ENCODE results near the gene CCDC57. TPM values are rescaled to one million over a fixed set of nuclear protein-coding genes. Genes with fewer than 3 reads are reported as not detected.

The CCDC57 gene
- total RNA-seq, 2 donors from 2014 or later, result 76.9 to 78.8 TPM

GRCh38 chr17:82063424-82064415 lies 148.9 kb downstream of the CCDC57 start:
- Mint-ChIP-seq H3K4me1 (ENCODE audit: low read depth) (peaks cover 21% of the 10 kb centered on the region), H3K36me3 (ENCODE audit: insufficient read depth in 2 of 2) (peaks cover 0 to 4% of the 10 kb centered on the region in 2 donors), H3K27me3 (ENCODE audit: low read depth) (no peaks in the 10 kb centered on the region), H3K27ac (no peak overlapping the region), H3K9me3 (no peaks in the 10 kb centered on the region), H3K4me3 (peak overlapping the region; percentile 71 to 74)
- DNase-seq, result no peak
- ATAC-seq (replicated peaks in 1 of 2), result no peak

DNA sequence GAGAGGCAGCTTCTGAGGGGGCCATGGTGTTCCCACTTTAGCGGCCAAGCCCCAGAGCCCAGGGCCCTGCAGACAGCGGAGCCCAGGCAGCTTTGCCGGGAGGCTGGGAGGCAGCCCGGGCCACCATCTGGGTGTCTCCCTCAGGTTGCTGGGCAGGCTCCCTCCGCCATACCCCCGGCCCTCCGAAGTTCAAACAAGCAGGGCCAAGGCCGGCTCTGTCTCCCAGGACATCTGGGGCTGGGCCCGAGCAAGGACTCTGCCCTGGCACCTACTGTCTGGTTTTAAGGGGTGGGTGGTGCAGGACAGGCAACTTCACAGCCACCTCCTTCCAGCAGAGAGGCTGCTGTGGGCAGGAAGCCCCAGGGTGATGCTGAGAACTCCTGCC lies 149.7 kb downstream of the CCDC57 start:
- Mint-ChIP-seq H3K27me3 (ENCODE audit: low read depth) (no peaks in the 10 kb centered on the region), H3K9me3 (no peaks in the 10 kb centered on the region), H3K4me3 (no peak overlapping the region)

DNA sequence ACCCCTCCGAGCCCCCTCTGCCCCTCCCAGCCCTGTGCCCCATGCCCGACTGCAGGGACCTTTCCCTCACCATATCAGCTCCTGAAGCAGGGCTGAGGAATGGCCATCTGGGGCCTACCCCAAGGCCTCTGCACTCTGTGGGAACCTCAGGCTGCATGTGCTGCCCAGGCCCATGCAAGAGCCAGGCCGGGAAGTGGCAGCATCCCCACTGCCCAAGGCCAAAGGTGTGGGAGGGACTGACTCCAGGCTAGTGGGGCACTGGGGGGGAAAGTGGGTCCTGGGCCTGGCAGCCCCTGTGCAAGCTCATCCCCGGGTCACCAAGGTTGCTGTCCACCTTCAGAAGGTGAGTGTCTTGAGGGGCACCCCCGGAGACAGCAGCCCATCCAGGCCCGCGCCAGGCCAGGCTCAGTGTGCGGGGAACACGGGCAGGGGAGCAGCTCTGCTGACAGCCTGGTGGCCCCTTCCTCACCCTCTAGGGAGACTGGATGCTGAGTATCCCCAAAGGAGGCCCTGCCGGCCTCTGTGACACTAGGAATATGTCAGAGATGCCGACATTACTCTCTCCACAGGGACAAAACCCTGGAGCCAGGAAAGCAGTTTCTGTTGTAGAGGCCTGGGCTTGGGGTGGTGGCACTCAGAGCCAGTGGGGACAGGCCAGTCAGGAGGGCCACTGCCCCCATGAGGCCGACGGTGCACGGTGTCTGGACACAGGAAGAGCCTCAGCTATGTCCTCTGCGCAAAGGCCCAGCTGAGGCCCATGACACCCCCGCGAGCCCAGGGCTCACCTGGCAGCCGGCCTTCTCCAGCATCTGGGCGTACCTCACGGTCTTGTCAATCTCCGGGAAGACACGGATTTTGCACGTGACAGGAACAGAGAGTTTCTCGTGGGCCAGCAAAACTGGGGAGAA lies 150.3 kb downstream of the CCDC57 start:
- no peaks in the 10 kb centered on the region for H3K27me3 Mint-ChIP-seq (ENCODE audit: low read depth)
- no peak overlapping the region for H3K27ac Mint-ChIP-seq
- no peak overlapping the region for H3K4me3 Mint-ChIP-seq
- DNase-seq (no peak), ATAC-seq (replicated peaks in 1 of 2) (no peak)
- H3K36me3 Mint-ChIP-seq (ENCODE audit: insufficient read depth in 2 of 2), result peaks cover 0 to 4% of the 10 kb centered on the region in 2 donors
- no peaks in the 10 kb centered on the region for H3K9me3 Mint-ChIP-seq
- peaks cover 20% of the 10 kb centered on the region for H3K4me1 Mint-ChIP-seq (ENCODE audit: low read depth)

More for the DNA sequence above, 149.7 kb downstream of the CCDC57 start:
- peaks cover 21% of the 10 kb centered on the region for H3K4me1 Mint-ChIP-seq (ENCODE audit: low read depth)
- no peak for ATAC-seq (replicated peaks in 1 of 2)
- no peak overlapping the region for H3K27ac Mint-ChIP-seq
- H3K36me3 Mint-ChIP-seq (ENCODE audit: insufficient read depth in 2 of 2), result peaks cover 0 to 4% of the 10 kb centered on the region in 2 donors
- DNase-seq, result no peak

GRCh38 chr17:82061047-82061925 lies 151.4 kb downstream of the CCDC57 start:
- no peak overlapping the region for H3K4me3 Mint-ChIP-seq
- H3K27ac Mint-ChIP-seq, result no peak overlapping the region
- no peaks in the 10 kb centered on the region for H3K9me3 Mint-ChIP-seq

GRCh38 chr17:82060614-82061013 lies 152.0 kb downstream of the CCDC57 start:
- no peaks in the 10 kb centered on the region for H3K27me3 Mint-ChIP-seq (ENCODE audit: low read depth)
- H3K4me1 Mint-ChIP-seq (ENCODE audit: low read depth), result peaks cover 7% of the 10 kb centered on the region
- ATAC-seq (replicated peaks in 1 of 2), result no peak
- no peaks in the 10 kb centered on the region for H3K9me3 Mint-ChIP-seq
- peaks cover 0 to 4% of the 10 kb centered on the region in 2 donors for H3K36me3 Mint-ChIP-seq (ENCODE audit: insufficient read depth in 2 of 2)
- H3K27ac Mint-ChIP-seq, result no peak overlapping the region
- no peak for DNase-seq
- no peak overlapping the region for H3K4me3 Mint-ChIP-seq

More at GRCh38 chr17:82061047-82061925, 151.4 kb downstream of the CCDC57 start:
- H3K27me3 Mint-ChIP-seq (ENCODE audit: low read depth), result no peaks in the 10 kb centered on the region
- H3K4me1 Mint-ChIP-seq (ENCODE audit: low read depth), result peaks cover 9% of the 10 kb centered on the region
- no peak for ATAC-seq (replicated peaks in 1 of 2)
- H3K36me3 Mint-ChIP-seq (ENCODE audit: insufficient read depth in 2 of 2), result peaks cover 0 to 4% of the 10 kb centered on the region in 2 donors
- no peak for DNase-seq

DNA sequence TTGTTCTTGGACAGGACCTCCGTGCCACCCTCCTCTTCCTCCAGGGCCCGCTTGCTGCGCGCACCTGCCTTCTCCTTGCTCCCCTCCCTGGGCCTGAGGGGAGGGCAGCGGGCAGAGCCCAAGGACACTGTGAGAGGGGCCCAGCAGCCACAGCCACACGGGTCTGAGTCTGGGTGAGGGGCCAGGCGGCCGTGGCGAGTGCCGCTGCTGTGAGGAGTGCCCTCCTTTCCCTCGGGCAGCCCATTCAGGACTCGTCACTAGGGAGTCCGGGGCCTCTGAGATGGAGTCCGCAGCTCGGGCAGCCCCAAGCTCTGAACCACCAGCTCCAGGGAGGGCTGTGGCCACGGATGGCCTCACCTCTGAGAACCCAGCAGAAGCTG lies 152.7 kb downstream of the CCDC57 start:
- no peaks in the 10 kb centered on the region for H3K9me3 Mint-ChIP-seq
- H3K4me3 Mint-ChIP-seq, result no peak overlapping the region
- H3K27me3 Mint-ChIP-seq (ENCODE audit: low read depth), result no peaks in the 10 kb centered on the region
- ATAC-seq (replicated peaks in 1 of 2) (no peak), DNase-seq (no peak)
- peaks cover 7% of the 10 kb centered on the region for H3K4me1 Mint-ChIP-seq (ENCODE audit: low read depth)
- H3K27ac Mint-ChIP-seq, result no peak overlapping the region
- H3K36me3 Mint-ChIP-seq (ENCODE audit: insufficient read depth in 2 of 2), result peaks cover 0 to 4% of the 10 kb centered on the region in 2 donors

- no peak overlapping the region for H3K4me3 Mint-ChIP-seq
- no peak overlapping the region for H3K27ac Mint-ChIP-seq
- peaks cover 0 to 4% of the 10 kb centered on the region in 2 donors for H3K36me3 Mint-ChIP-seq (ENCODE audit: insufficient read depth in 2 of 2)
- ATAC-seq (replicated peaks in 1 of 2) (no peak), DNase-seq (no peak)
- no peaks in the 10 kb centered on the region for H3K9me3 Mint-ChIP-seq
- H3K27me3 Mint-ChIP-seq (ENCODE audit: low read depth), result no peaks in the 10 kb centered on the region
- H3K4me1 Mint-ChIP-seq (ENCODE audit: low read depth), result peaks cover 6% of the 10 kb centered on the region
Measured at GRCh38 chr17:82059272-82060000, 153.2 kb downstream of the CCDC57 start.

- H3K4me1 Mint-ChIP-seq (ENCODE audit: low read depth), result no peaks in the 10 kb centered on the region
- no peak overlapping the region for H3K27ac Mint-ChIP-seq
- peaks cover 0 to 4% of the 10 kb centered on the region in 2 donors for H3K36me3 Mint-ChIP-seq (ENCODE audit: insufficient read depth in 2 of 2)
Measured at GRCh38 chr17:82058855-82059249, 153.8 kb downstream of the CCDC57 start.

DNA sequence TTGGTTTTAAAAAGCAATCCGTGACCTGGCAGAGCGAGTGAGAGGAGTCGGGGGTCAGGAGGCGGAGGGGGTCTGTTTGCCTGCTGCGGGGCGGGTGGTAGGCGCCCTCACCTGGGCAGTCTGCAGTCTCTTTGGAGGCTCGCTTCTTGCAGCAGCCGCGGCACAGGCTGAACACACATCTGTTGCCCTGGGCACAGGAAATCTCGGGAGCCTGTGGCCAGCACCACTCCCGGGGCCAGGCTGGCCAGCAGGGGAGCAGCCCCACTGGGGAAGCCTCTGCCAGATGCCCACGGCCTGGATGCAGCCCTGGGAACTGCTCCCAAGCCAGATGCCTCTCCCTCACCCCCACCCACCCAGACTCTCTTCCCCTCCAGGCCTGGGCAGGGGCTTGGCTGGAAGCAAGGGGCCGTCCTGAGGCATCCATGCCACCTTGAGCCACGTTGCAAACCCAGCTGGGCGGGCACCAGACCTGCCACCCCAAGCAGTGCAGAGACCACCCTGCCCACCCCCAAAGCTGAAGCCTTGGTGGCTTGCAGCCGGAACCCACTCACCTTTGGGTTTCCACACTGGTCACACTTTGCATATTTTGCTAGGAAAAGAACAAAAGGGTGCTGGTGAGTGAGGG lies 154.3 kb downstream of the CCDC57 start:
- peaks cover 5% of the 10 kb centered on the region for H3K4me1 Mint-ChIP-seq (ENCODE audit: low read depth)
- DNase-seq, result no peak
- H3K27ac Mint-ChIP-seq, result no peak overlapping the region
- no peaks in the 10 kb centered on the region for H3K27me3 Mint-ChIP-seq (ENCODE audit: low read depth)
- no peak for ATAC-seq (replicated peaks in 1 of 2)
- no peaks in the 10 kb centered on the region for H3K9me3 Mint-ChIP-seq
- H3K36me3 Mint-ChIP-seq (ENCODE audit: insufficient read depth in 2 of 2), result peaks cover 0 to 4% of the 10 kb centered on the region in 2 donors
- no peak overlapping the region for H3K4me3 Mint-ChIP-seq

More at GRCh38 chr17:82058855-82059249, 153.8 kb downstream of the CCDC57 start:
- Mint-ChIP-seq H3K27me3 (ENCODE audit: low read depth) (no peaks in the 10 kb centered on the region), H3K4me3 (no peak overlapping the region), H3K9me3 (no peaks in the 10 kb centered on the region)
- DNase-seq (no peak), ATAC-seq (replicated peaks in 1 of 2) (no peak)

- DNase-seq (no peak), ATAC-seq (replicated peaks in 1 of 2) (no peak)
- H3K9me3 Mint-ChIP-seq, result no peaks in the 10 kb centered on the region
- no peak overlapping the region for H3K4me3 Mint-ChIP-seq
- H3K27ac Mint-ChIP-seq, result no peak overlapping the region
- peaks cover 12% of the 10 kb centered on the region for H3K4me1 Mint-ChIP-seq (ENCODE audit: low read depth)
- no peaks in the 10 kb centered on the region for H3K27me3 Mint-ChIP-seq (ENCODE audit: low read depth)
- peaks cover 0 to 4% of the 10 kb centered on the region in 2 donors for H3K36me3 Mint-ChIP-seq (ENCODE audit: insufficient read depth in 2 of 2)
Measured at GRCh38 chr17:82056729-82057621, 155.7 kb downstream of the CCDC57 start.
